Testis (tissue), 2 donors: ENCODE data around the gene CMTM4.

Experiments
- CTCF ChIP-seq, 3 experiments: fragments of 450-650 bp in 2 of 3; fragments of 200-600 bp in 1 of 3; sonication (generic) in 1 of 3; IDR thresholded peaks; one replicate each; pipeline ENCODE4 v1.5.1; 2016 to 2019; ENCODE audit warnings: antibody characterized with exemption in 3 of 3, mild to moderate bottlenecking in 2 of 3, moderate library complexity in 1 of 3
- POLR2A ChIP-seq: fragments of 450-650 bp; IDR thresholded peaks from one replicate; pipeline ENCODE4 v1.6.1; 2017; ENCODE audit warnings: antibody characterized with exemption, mild to moderate bottlenecking, moderate library complexity

GRCh38 chr16:66621973-66622372 is 74.6 kb downstream of the CMTM4 start:
- TF ChIP-seq CTCF (IDR thresholded peaks at IDR 0.05) (no peak), POLR2A (no peak)
